ENCODE measurements around the gene BRCA1.
"Not testable (repeated sequence)": the region's sequence is repeated elsewhere in the genome, so short reads cannot be mapped to it uniquely, and the experiment has no call there.

Gene BRCA1

DNA sequence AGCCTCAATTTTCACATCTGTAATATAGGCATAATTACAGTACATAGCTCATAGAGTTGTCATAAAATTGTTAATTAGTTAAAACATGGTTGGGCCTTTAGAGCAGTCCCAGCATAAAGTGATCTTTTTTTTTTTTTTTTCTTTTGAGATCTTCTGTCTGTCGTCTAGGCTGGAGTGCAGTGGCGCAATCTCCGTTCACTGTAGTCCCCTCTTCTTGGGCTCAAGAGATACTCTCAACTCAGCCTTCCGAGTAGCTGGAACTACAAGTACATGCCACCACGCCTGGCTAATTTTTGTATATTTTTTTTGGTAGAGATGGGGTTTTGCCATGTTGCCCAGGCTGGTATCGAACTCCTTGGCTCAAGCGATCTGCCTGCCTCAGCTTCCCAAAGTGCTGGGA is 69.1 kb downstream of the BRCA1 start:
- ATAC-seq, result no peak
- no peak for TF ChIP-seq ZC3H10 (CRISPR knock-in tag; IDR thresholded peaks at IDR 0.05)

DNA sequence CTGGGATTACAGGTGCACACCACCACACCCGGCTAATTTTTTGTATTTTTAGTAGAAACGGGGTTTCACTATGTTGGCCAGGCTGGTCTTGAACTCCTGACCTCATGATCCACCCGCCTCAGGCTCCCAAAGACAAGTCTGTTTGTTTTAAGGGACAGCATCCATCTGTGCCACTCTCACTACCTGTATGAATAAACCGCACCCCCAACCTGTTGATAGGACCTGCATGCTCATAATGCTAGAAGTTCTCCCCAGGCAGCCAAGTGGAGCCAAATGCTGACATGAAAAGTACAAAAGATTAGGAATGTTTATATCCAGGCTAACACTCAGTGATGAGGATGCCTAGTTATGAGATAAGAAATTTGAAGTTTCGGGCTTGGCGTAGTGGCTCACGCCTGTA is 72.2 kb downstream of the BRCA1 start:
- ATAC-seq, result not testable (repeated sequence)

DNA sequence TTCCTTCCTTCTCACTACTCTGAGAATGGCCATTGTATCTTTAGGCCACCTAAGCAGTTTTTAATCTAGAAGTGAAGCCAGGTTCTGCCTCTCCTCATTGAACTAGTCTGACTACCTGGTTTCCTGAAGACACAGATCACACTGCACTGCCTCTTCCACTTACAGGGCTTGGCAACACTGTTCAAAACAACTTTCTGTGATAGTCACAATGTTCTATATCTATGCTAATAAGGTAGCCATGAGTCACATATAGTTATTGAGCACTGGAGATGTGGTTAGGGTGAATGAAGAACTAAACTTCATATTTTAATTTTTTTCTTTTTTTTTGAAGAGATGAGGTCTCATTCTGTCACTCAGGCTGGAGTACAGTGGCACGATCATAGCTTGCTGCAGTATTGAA is 73.2 kb downstream of the BRCA1 start:
- TF ChIP-seq ZNF70 (CRISPR knock-in tag; IDR thresholded peaks at IDR 0.05) (no peak), CSRNP3 (CRISPR knock-in tag; IDR thresholded peaks at IDR 0.05) (no peak), OSR1 (CRISPR knock-in tag; IDR thresholded peaks at IDR 0.05) (no peak), ZC3H10 (CRISPR knock-in tag; IDR thresholded peaks at IDR 0.05) (no peak), TCF4 (CRISPR knock-in tag; IDR thresholded peaks at IDR 0.05; ENCODE audit: borderline replicate concordance) (no peak), ZNF8 (CRISPR knock-in tag; IDR thresholded peaks at IDR 0.05) (no peak), RARB (CRISPR knock-in tag; IDR thresholded peaks at IDR 0.05) (no peak), CSDC2 (CRISPR knock-in tag; IDR thresholded peaks at IDR 0.05) (no peak)
- TF ChIP-seq, protein P1, sequence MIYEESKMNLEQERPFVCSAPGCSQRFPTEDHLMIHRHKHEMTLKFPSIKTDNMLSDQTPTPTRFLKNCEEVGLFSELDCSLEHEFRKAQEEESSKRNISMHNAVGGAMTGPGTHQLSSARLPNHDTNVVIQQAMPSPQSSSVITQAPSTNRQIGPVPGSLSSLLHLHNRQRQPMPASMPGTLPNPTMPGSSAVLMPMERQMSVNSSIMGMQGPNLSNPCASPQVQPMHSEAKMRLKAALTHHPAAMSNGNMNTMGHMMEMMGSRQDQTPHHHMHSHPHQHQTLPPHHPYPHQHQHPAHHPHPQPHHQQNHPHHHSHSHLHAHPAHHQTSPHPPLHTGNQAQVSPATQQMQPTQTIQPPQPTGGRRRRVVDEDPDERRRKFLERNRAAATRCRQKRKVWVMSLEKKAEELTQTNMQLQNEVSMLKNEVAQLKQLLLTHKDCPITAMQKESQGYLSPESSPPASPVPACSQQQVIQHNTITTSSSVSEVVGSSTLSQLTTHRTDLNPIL (CRISPR knock-in tag; IDR thresholded peaks at IDR 0.05; ENCODE audit: low read depth), result no peak
- no peak for ATAC-seq

DNA sequence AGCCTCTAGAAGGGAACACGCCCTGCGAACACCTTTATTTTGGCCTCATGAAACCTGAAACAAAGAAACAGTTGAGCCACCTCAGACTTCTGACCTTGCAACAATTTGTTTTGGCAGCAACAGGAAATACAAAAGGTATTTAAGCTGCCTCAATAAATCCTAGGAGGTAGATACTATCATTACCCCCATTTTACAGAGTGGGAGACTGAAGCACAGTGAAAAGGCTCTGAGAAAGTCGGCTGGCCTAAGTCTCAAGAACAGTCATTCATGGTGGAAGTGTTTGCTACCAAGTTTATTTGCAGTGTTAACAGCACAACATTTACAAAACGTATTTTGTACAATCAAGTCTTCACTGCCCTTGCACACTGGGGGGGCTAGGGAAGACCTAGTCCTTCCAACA is 81.1 kb downstream of the BRCA1 start:
- no peak for TF ChIP-seq ZC3H10 (CRISPR knock-in tag; IDR thresholded peaks at IDR 0.05)
- no peak for TF ChIP-seq ZNF8 (CRISPR knock-in tag; IDR thresholded peaks at IDR 0.05)
- TF ChIP-seq, protein P1 (CRISPR knock-in tag; IDR thresholded peaks at IDR 0.05; ENCODE audit: low read depth), result no peak
- TF ChIP-seq RARB (CRISPR knock-in tag; IDR thresholded peaks at IDR 0.05), result no peak
- TF ChIP-seq ZNF565 (CRISPR knock-in tag; conservative IDR thresholded peaks at IDR 0.05; ENCODE audit: low read depth), result no peak
- TF ChIP-seq ZFP3 (CRISPR knock-in tag; IDR thresholded peaks at IDR 0.05), result no peak
- no peak for ATAC-seq

DNA sequence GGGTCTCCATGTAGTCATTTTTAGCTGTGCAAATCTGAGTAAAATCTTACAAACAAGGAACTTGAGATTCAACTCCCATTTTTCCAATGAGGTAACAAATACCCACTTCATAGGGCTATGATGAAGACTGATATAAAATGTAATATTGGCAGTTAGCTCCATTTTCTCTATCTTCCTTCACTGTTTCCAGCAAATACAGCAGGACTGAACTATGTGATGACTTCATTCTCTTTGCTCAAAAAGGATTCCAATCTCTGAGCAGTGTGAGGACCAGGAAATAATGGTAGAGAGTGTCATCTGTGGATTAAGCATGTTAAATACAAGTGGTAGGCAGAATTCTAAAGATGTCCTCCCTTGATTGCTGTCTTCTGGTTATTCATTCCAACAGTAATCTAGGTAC is 81.9 kb downstream of the BRCA1 start:
- no peak for ATAC-seq
- TF ChIP-seq ZFP3 (CRISPR knock-in tag; IDR thresholded peaks at IDR 0.05) (no peak), CSRNP3 (CRISPR knock-in tag; IDR thresholded peaks at IDR 0.05) (no peak), BACH2 (CRISPR knock-in tag; IDR thresholded peaks at IDR 0.05; ENCODE audit: borderline replicate concordance) (no peak), TOX (CRISPR knock-in tag; IDR thresholded peaks at IDR 0.05; ENCODE audit: borderline replicate concordance) (no peak), ZC3H10 (CRISPR knock-in tag; IDR thresholded peaks at IDR 0.05) (no peak), ARNTL (CRISPR knock-in tag; IDR thresholded peaks at IDR 0.05; ENCODE audit: borderline replicate concordance, low read depth) (no peak), RARB (CRISPR knock-in tag; IDR thresholded peaks at IDR 0.05) (no peak), PPARA (CRISPR knock-in tag; IDR thresholded peaks at IDR 0.05; ENCODE audit: borderline replicate concordance) (no peak), CSDC2 (CRISPR knock-in tag; IDR thresholded peaks at IDR 0.05) (no peak), ZNF70 (CRISPR knock-in tag; IDR thresholded peaks at IDR 0.05) (no peak), ESRRG (CRISPR knock-in tag; IDR thresholded peaks at IDR 0.05) (no peak), TCF4 (CRISPR knock-in tag; IDR thresholded peaks at IDR 0.05; ENCODE audit: borderline replicate concordance) (no peak), ZNF8 (CRISPR knock-in tag; IDR thresholded peaks at IDR 0.05) (no peak), SNAI2 (CRISPR knock-in tag; IDR thresholded peaks at IDR 0.05) (no peak)
- TF ChIP-seq, protein P1 (CRISPR knock-in tag; IDR thresholded peaks at IDR 0.05; ENCODE audit: low read depth), result no peak
- TF ChIP-seq, protein P2, sequence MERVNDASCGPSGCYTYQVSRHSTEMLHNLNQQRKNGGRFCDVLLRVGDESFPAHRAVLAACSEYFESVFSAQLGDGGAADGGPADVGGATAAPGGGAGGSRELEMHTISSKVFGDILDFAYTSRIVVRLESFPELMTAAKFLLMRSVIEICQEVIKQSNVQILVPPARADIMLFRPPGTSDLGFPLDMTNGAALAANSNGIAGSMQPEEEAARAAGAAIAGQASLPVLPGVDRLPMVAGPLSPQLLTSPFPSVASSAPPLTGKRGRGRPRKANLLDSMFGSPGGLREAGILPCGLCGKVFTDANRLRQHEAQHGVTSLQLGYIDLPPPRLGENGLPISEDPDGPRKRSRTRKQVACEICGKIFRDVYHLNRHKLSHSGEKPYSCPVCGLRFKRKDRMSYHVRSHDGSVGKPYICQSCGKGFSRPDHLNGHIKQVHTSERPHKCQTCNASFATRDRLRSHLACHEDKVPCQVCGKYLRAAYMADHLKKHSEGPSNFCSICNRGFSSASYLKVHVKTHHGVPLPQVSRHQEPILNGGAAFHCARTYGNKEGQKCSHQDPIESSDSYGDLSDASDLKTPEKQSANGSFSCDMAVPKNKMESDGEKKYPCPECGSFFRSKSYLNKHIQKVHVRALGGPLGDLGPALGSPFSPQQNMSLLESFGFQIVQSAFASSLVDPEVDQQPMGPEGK (CRISPR knock-in tag; IDR thresholded peaks at IDR 0.05; ENCODE audit: borderline replicate concordance), result no peak
- TF ChIP-seq, protein P3, sequence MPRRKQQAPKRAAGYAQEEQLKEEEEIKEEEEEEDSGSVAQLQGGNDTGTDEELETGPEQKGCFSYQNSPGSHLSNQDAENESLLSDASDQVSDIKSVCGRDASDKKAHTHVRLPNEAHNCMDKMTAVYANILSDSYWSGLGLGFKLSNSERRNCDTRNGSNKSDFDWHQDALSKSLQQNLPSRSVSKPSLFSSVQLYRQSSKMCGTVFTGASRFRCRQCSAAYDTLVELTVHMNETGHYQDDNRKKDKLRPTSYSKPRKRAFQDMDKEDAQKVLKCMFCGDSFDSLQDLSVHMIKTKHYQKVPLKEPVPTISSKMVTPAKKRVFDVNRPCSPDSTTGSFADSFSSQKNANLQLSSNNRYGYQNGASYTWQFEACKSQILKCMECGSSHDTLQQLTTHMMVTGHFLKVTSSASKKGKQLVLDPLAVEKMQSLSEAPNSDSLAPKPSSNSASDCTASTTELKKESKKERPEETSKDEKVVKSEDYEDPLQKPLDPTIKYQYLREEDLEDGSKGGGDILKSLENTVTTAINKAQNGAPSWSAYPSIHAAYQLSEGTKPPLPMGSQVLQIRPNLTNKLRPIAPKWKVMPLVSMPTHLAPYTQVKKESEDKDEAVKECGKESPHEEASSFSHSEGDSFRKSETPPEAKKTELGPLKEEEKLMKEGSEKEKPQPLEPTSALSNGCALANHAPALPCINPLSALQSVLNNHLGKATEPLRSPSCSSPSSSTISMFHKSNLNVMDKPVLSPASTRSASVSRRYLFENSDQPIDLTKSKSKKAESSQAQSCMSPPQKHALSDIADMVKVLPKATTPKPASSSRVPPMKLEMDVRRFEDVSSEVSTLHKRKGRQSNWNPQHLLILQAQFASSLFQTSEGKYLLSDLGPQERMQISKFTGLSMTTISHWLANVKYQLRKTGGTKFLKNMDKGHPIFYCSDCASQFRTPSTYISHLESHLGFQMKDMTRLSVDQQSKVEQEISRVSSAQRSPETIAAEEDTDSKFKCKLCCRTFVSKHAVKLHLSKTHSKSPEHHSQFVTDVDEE (CRISPR knock-in tag; IDR thresholded peaks at IDR 0.05), result no peak
- TF ChIP-seq, protein P4, sequence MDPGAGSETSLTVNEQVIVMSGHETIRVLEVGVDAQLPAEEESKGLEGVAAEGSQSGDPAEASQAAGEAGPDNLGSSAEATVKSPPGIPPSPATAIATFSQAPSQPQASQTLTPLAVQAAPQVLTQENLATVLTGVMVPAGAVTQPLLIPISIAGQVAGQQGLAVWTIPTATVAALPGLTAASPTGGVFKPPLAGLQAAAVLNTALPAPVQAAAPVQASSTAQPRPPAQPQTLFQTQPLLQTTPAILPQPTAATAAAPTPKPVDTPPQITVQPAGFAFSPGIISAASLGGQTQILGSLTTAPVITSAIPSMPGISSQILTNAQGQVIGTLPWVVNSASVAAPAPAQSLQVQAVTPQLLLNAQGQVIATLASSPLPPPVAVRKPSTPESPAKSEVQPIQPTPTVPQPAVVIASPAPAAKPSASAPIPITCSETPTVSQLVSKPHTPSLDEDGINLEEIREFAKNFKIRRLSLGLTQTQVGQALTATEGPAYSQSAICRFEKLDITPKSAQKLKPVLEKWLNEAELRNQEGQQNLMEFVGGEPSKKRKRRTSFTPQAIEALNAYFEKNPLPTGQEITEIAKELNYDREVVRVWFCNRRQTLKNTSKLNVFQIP (CRISPR knock-in tag; IDR thresholded peaks at IDR 0.05; ENCODE audit: borderline replicate concordance, low read depth), result no peak
